Activated T-helper 1 cell treated with anti-CD3 and anti-CD28 coated beads, Interleukin-12 subunit alpha, Interleukin-12 subunit beta, Interleukin-2, Interleukin-4 antibody, amounts not matched to agents 30 ng/mL and 10 ng/mL and 1 ng/mL, durations not matched to agents 14 hours and 24 hours and 36 hours (primary cell): ENCODE measurements around the gene SLC1A7. TPM values are rescaled to one million over a fixed set of nuclear protein-coding genes. Genes with fewer than 3 reads are reported as not detected.

Source experiments
- DNase-seq: peaks from one replicate; pipeline ENCODE4 v3.0.0; 2021; ENCODE audit warnings: low spot score
- H3K27ac Mint-ChIP-seq: one replicate; pipeline ENCODE4 v1.8.0; 2021; ENCODE audit warnings: mild to moderate bottlenecking, mixed read lengths
- H3K27me3 Mint-ChIP-seq: one replicate; pipeline ENCODE4 v1.8.0; 2022; ENCODE audit warnings: mild to moderate bottlenecking, moderate library complexity, mixed read lengths; ENCODE audit not compliant: insufficient read depth
- H3K36me3 Mint-ChIP-seq: one replicate; pipeline ENCODE4 v1.8.0; 2021; ENCODE audit warnings: low read depth, mixed read lengths
- H3K4me1 Mint-ChIP-seq: one replicate; pipeline ENCODE4 v1.8.0; 2021; ENCODE audit warnings: low read depth, mixed read lengths
- H3K4me3 Mint-ChIP-seq: one replicate; pipeline ENCODE4 v1.8.0; 2021; ENCODE audit warnings: mild to moderate bottlenecking, moderate library complexity, mixed read lengths
- H3K9me3 Mint-ChIP-seq: one replicate; pipeline ENCODE4 v1.8.0; 2021; ENCODE audit warnings: mixed read lengths
- intact Hi-C: fragments of 100-400 bp; cut with micrococcal nuclease; formaldehyde crosslinking; loops from one replicate; pipeline ENCODE4 v1.15.1; 2024
- total RNA-seq: library from RNA; stranded (reverse); gene quantifications from 2 replicates; pipeline ENCODE4 v1.2.3, GENCODE V29; 2022

Gene SLC1A7
- total RNA-seq, 1 donor from 2014 or later, result not detected

GRCh38 chr1:53086491-53087070 is 55.9 kb downstream of the SLC1A7 start:
- DNase-seq, result no peak
- H3K4me3 Mint-ChIP-seq, result no peak overlapping the region
- H3K27me3 Mint-ChIP-seq, result no peaks in the 10 kb centered on the region
- H3K4me1 Mint-ChIP-seq, result no peaks in the 10 kb centered on the region
- no peaks in the 10 kb centered on the region for H3K36me3 Mint-ChIP-seq
- H3K9me3 Mint-ChIP-seq, result no peaks in the 10 kb centered on the region
- intact Hi-C loops, result no loop called here
- H3K27ac Mint-ChIP-seq, result no peak overlapping the region

DNA sequence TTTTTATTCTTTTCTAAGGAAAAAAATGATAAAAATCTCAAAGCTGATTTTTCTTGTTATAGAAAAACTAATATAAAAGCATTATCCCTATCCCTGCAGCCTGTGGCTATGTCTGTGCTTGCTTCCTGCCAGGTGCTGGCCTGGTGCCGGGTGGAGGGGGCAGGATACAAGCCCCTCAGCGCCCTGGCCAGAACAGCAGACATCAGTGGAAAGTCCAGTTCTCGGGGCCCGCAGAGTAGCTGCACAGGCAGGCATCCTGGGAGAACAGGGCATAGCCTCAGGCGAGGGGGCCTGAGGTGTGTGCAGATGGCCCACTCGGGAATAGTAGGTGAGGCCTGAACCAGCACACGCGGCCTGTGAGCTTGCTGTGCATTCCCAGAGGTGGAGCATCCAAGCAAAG is 57.0 kb downstream of the SLC1A7 start:
- no peaks in the 10 kb centered on the region for H3K27me3 Mint-ChIP-seq
- H3K9me3 Mint-ChIP-seq, result no peaks in the 10 kb centered on the region
- H3K4me1 Mint-ChIP-seq, result no peaks in the 10 kb centered on the region
- no peak overlapping the region for H3K4me3 Mint-ChIP-seq
- H3K27ac Mint-ChIP-seq, result no peak overlapping the region
- DNase-seq, result no peak
- intact Hi-C loops, result no loop called here
- H3K36me3 Mint-ChIP-seq, result no peaks in the 10 kb centered on the region

DNA sequence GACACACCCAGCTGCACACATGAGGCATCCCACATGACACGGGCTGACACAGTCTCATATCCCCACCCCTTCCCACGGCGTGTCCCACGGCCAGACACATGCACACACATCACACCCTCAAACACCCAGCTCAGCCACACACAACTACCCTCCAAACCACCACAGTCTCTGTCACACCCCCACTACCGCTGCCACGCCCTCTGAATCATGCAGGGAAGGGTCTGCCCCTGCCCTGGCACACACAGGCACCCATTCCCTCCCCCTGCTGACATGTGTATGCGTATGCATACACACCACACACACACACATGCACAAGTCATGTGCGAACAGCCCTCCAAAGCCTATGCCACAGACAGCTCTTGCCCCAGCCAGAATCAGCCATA is 57.9 kb downstream of the SLC1A7 start:
- no peak for DNase-seq
- Mint-ChIP-seq H3K4me1 (no peaks in the 10 kb centered on the region), H3K36me3 (no peaks in the 10 kb centered on the region), H3K27ac (no peak overlapping the region), H3K9me3 (no peaks in the 10 kb centered on the region), H3K4me3 (no peak overlapping the region), H3K27me3 (no peaks in the 10 kb centered on the region)
- intact Hi-C loops, result no loop called here

- Mint-ChIP-seq H3K27ac (no peak overlapping the region), H3K4me1 (no peaks in the 10 kb centered on the region), H3K36me3 (no peaks in the 10 kb centered on the region), H3K27me3 (no peaks in the 10 kb centered on the region), H3K4me3 (no peak overlapping the region), H3K9me3 (no peaks in the 10 kb centered on the region)
- intact Hi-C loops, result no loop called here
- no peak for DNase-seq
Measured at GRCh38 chr1:53083636-53084588, 58.5 kb downstream of the SLC1A7 start.

DNA sequence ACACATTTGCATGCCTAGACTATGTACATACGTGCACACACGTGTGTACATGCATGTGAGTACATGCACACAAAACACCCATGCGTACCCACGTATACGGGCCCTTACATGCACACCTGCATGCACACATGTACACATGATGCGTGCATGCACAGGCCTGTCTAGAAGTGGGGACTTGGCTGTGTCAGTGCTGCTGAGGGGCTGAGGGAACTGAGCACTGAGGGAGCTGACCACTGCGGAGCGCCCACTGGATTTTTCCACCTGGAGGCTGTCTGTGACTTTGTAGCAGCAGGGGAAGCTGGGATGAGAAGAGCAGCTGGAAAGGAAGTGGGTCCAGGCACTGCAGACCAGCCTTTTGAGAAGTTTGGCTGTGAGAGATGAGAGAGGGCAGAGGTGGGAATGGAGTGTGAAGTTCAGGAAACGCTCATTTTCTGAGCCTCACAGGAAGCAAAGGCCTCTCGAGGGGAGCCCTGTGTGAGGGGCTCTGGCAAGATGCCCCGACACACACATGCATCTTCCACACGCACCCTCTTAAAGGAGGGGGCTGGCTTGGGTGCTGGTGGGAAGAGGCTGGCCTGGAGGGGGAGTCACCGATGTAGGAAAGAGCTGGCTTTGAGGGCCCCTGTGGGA is 59.5 kb downstream of the SLC1A7 start:
- Mint-ChIP-seq H3K4me1 (no peaks in the 10 kb centered on the region), H3K4me3 (no peak overlapping the region), H3K27ac (no peak overlapping the region), H3K27me3 (no peaks in the 10 kb centered on the region), H3K9me3 (no peaks in the 10 kb centered on the region), H3K36me3 (no peaks in the 10 kb centered on the region)
- intact Hi-C loops, result no loop called here
- no peak for DNase-seq

DNA sequence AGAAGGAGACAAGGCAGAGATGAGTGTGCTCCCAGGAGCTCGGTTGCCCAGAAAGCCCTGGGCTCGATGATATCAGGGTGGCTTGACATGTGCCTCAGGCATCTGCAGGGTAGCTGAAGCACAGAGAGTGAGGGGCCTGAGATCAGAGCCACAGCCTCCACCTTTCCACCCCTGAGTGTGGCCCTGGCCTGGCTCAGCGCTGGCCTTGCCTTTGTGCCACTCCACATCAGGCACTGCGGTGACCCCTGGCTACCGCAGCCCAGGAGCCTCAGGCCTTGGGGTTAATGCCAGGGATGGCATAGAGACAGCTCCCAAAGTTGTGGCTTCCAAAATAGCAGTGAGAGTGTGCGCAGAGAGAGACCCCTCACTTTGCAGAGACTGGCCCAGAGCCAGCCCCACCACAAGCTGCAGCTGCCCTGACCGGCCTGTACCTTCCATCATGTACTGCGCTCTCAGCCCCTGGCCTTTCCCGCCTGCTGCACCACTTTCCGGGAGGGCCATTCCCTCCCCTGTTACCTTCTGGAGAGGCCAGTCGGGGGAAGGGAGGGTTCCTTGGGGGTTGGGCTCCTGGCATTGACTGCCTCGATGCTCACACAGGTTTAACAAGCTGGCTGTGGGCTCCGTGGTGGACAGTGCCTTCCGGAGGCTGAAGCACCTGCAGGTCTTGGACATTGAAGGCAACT is 60.9 kb downstream of the SLC1A7 start:
- Mint-ChIP-seq H3K4me3 (no peak overlapping the region), H3K36me3 (no peaks in the 10 kb centered on the region), H3K27me3 (no peaks in the 10 kb centered on the region), H3K4me1 (no peaks in the 10 kb centered on the region), H3K27ac (no peak overlapping the region), H3K9me3 (no peaks in the 10 kb centered on the region)
- intact Hi-C loops, result no loop called here
- DNase-seq, result no peak

DNA sequence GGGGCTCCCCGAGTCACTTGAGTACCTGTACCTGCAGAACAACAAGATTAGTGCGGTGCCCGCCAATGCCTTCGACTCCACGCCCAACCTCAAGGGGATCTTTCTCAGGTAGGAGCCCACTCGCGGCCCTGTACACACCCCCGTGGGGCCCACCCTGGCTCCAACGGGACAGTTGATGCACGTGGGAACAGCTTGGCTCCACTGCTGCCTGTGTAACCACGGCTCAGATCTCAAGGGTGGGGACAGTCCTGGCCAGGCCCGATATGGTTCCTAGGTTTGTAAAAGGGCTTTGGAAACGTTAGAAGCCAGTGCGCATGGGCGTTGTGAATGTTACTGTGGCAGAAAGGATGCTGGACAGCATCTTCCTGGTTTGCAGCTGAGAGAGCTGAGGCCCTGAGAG is 61.7 kb downstream of the SLC1A7 start:
- DNase-seq, result no peak
- no peaks in the 10 kb centered on the region for H3K9me3 Mint-ChIP-seq
- no peaks in the 10 kb centered on the region for H3K27me3 Mint-ChIP-seq
- no peaks in the 10 kb centered on the region for H3K36me3 Mint-ChIP-seq
- intact Hi-C loops, result no loop called here
- H3K4me3 Mint-ChIP-seq, result no peak overlapping the region
- H3K4me1 Mint-ChIP-seq, result no peaks in the 10 kb centered on the region
- H3K27ac Mint-ChIP-seq, result no peak overlapping the region

GRCh38 chr1:53080041-53080440 is 62.4 kb downstream of the SLC1A7 start:
- H3K36me3 Mint-ChIP-seq, result no peaks in the 10 kb centered on the region
- DNase-seq, result no peak
- no peaks in the 10 kb centered on the region for H3K4me1 Mint-ChIP-seq
- H3K4me3 Mint-ChIP-seq, result no peak overlapping the region
- no peaks in the 10 kb centered on the region for H3K9me3 Mint-ChIP-seq
- H3K27ac Mint-ChIP-seq, result no peak overlapping the region
- intact Hi-C loops, result no loop called here
- no peaks in the 10 kb centered on the region for H3K27me3 Mint-ChIP-seq

DNA sequence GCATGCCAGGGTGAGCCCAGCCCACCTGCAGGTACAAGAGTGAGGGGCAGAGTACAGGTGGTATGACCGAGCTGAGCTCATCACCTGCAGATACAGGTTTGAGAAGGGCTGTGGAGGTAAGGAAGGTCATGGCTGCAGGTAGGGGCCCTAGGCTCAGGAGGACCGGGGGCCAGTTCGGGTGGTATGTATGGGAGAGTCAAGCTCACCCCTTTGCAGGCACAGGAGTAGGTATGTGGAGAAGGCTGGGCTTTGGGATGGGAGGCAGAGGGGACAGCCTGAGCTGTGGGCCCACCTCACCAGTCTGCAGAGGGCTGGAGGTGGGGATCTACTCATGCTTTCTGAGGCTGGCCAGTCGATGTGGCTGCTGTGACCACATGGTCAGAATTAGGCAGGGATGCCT is 63.2 kb downstream of the SLC1A7 start:
- H3K4me1 Mint-ChIP-seq, result no peaks in the 10 kb centered on the region
- no peak for DNase-seq
- H3K27me3 Mint-ChIP-seq, result no peaks in the 10 kb centered on the region
- intact Hi-C loops, result no loop called here
- no peaks in the 10 kb centered on the region for H3K36me3 Mint-ChIP-seq
- H3K27ac Mint-ChIP-seq, result no peak overlapping the region
- H3K9me3 Mint-ChIP-seq, result no peaks in the 10 kb centered on the region
- no peak overlapping the region for H3K4me3 Mint-ChIP-seq

DNA sequence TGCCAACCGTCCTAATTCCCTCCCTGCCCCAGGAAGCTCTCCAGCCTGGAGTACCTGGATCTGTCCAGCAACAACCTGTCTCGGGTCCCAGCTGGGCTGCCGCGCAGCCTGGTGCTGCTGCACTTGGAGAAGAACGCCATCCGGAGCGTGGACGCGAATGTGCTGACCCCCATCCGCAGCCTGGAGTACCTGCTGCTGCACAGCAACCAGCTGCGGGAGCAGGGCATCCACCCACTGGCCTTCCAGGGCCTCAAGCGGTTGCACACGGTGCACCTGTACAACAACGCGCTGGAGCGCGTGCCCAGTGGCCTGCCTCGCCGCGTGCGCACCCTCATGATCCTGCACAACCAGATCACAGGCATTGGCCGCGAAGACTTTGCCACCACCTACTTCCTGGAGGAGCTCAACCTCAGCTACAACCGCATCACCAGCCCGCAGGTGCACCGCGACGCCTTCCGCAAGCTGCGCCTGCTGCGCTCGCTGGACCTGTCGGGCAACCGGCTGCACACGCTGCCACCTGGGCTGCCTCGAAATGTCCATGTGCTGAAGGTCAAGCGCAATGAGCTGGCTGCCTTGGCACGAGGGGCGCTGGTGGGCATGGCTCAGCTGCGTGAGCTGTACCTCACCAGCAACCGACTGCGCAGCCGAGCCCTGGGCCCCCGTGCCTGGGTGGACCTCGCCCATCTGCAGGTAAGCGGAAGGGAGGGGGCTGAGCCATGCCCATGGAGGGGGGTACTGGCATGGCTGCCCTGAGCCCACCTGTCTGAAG is 63.9 kb downstream of the SLC1A7 start:
- Mint-ChIP-seq H3K36me3 (no peaks in the 10 kb centered on the region), H3K4me3 (no peak overlapping the region), H3K4me1 (no peaks in the 10 kb centered on the region), H3K27ac (no peak overlapping the region), H3K27me3 (no peaks in the 10 kb centered on the region), H3K9me3 (no peaks in the 10 kb centered on the region)
- intact Hi-C loops, result no loop called here
- DNase-seq, result no peak

- no peak overlapping the region for H3K27ac Mint-ChIP-seq
- no peak for DNase-seq
- H3K36me3 Mint-ChIP-seq, result no peaks in the 10 kb centered on the region
- H3K27me3 Mint-ChIP-seq, result no peaks in the 10 kb centered on the region
- intact Hi-C loops, result no loop called here
- H3K4me1 Mint-ChIP-seq, result no peaks in the 10 kb centered on the region
- no peak overlapping the region for H3K4me3 Mint-ChIP-seq
- no peaks in the 10 kb centered on the region for H3K9me3 Mint-ChIP-seq
Measured at GRCh38 chr1:53077599-53077965, 64.9 kb downstream of the SLC1A7 start.

- Mint-ChIP-seq H3K27ac (no peak overlapping the region), H3K4me3 (no peak overlapping the region), H3K36me3 (no peaks in the 10 kb centered on the region), H3K9me3 (no peaks in the 10 kb centered on the region), H3K27me3 (no peaks in the 10 kb centered on the region), H3K4me1 (no peaks in the 10 kb centered on the region)
- intact Hi-C loops, result no loop called here
- DNase-seq, result no peak
Measured at GRCh38 chr1:53076721-53077598, 65.5 kb downstream of the SLC1A7 start.
